Measurements from ENCODE around the gene RNF212B. TPM values are rescaled to one million over a fixed set of nuclear protein-coding genes. Genes with fewer than 3 reads are reported as not detected.

Gene RNF212B
- total RNA-seq, 2 experiments from 2014 or later, result not detected

- no peaks in the 10 kb centered on the region for H3K9me3 ChIP-seq (ENCODE audit: control insufficient read depth in 1 of 2, insufficient read depth in 1 of 2, low read length in 2 of 2)
- peaks cover 14% of the 10 kb centered on the region for H3K36me3 ChIP-seq (ENCODE audit: insufficient read depth, low read length)
- no peaks in the 10 kb centered on the region for H3K27me3 ChIP-seq (ENCODE audit: control insufficient read depth in 1 of 2, insufficient read depth in 2 of 2, low read length in 2 of 2)
- peak overlapping the region; percentile 86 to 97 for H3K27ac ChIP-seq (ENCODE audit: low read depth in 1 of 2, low read length in 2 of 2)
- CTCF ChIA-PET, result interaction anchor here (0.6 to 4.4 kb wide), 18 partner anchors 10 to 1783 kb away, joined by 3 to 66 read pairs (median 4); partner anchors contain the start of genes HOMEZ and PABPN1
- H3K4me1 ChIP-seq (ENCODE audit: insufficient read depth, low read length), result peaks cover 32% of the 10 kb centered on the region
- ATAC-seq (ENCODE audit: poor library complexity) (no peak), DNase-seq (no peak)
- peaks cover 27% of the 10 kb centered on the region for H3K36me3 Mint-ChIP-seq (ENCODE audit: low read depth)
- no peaks in the 10 kb centered on the region for H3K9me3 Mint-ChIP-seq
- peak overlapping the region; percentile 74 for H3K4me3 ChIP-seq (ENCODE audit: low read length)
- H3K27me3 Mint-ChIP-seq, result peaks cover 5% of the 10 kb centered on the region
- no peak for TF ChIP-seq CTCF (IDR thresholded peaks at IDR 0.05)
- H3K4me1 Mint-ChIP-seq (ENCODE audit: low read depth), result peaks cover 44% of the 10 kb centered on the region
- POLR2A ChIA-PET, result interaction anchor here (1.0 to 10.5 kb wide), 8 partner anchors 7 to 205 kb away, joined by 3 to 455 read pairs (median 22); partner anchors contain the start of genes ACIN1, C14orf119, HOMEZ and NGDN
- H3K4me3 Mint-ChIP-seq, result peak overlapping the region; percentile 96
- intact Hi-C loops (cut with DNase I, micrococcal nuclease), result loop anchor here (1.0 to 10.0 kb wide), 11 partner anchors 13 to 1145 kb away; partner anchors contain the start of genes DAD1 (in 1 of the 2), HAUS4 (in 1 of the 2), HOMEZ (in 1 of the 2) and PRMT5 (in 1 of the 2)
- H3K27ac Mint-ChIP-seq, result peak overlapping the region; percentile 97
Observed at GRCh38 chr14:23299986-23300686, 62.4 kb downstream of the RNF212B start.

- peaks cover 8% of the 10 kb centered on the region for H3K27me3 Mint-ChIP-seq
- intact Hi-C loops (cut with DNase I, micrococcal nuclease), result loop anchor here (1.0 to 10.0 kb wide), 9 partner anchors 13 to 1144 kb away; partner anchors contain the start of genes DAD1 (in 1 of the 2), HAUS4 (in 1 of the 2), HOMEZ (in 1 of the 2) and SDR39U1 (in 1 of the 2)
- H3K27me3 ChIP-seq (ENCODE audit: control insufficient read depth in 1 of 2, insufficient read depth in 2 of 2, low read length in 2 of 2), result peaks cover 1 to 2% of the 10 kb centered on the region in 2 experiments
- H3K4me3 Mint-ChIP-seq, result peak overlapping the region; percentile 96
- no peak for TF ChIP-seq CTCF (IDR thresholded peaks at IDR 0.05)
- H3K9me3 Mint-ChIP-seq, result no peaks in the 10 kb centered on the region
- peak overlapping the region; percentile 86 to 97 for H3K27ac ChIP-seq (ENCODE audit: low read depth in 1 of 2, low read length in 2 of 2)
- ChIA-PET CTCF (interaction anchor here (0.5 to 4.4 kb wide), 15 partner anchors 9 to 232 kb away, joined by 3 to 66 read pairs (median 5); partner anchors contain the start of genes HOMEZ and PABPN1), POLR2A (interaction anchor here (0.7 to 10.5 kb wide), 12 partner anchors 8 to 280 kb away, joined by 3 to 455 read pairs (median 8); partner anchors contain the start of genes ACIN1, C14orf119, HOMEZ and NGDN)
- H3K4me1 ChIP-seq (ENCODE audit: insufficient read depth, low read length), result peaks cover 30% of the 10 kb centered on the region
- H3K27ac Mint-ChIP-seq, result peak overlapping the region; percentile 97
- no peaks in the 10 kb centered on the region for H3K9me3 ChIP-seq (ENCODE audit: control insufficient read depth in 1 of 2, insufficient read depth in 1 of 2, low read length in 2 of 2)
- H3K36me3 ChIP-seq (ENCODE audit: insufficient read depth, low read length), result peaks cover 14% of the 10 kb centered on the region
- DNase-seq, result peak in 5 of 14 experiments; percentile 14 to 51 (median 29)
- H3K4me1 Mint-ChIP-seq (ENCODE audit: low read depth), result peaks cover 39% of the 10 kb centered on the region
- no peak for ATAC-seq (ENCODE audit: poor library complexity)
- H3K36me3 Mint-ChIP-seq (ENCODE audit: low read depth), result peaks cover 27% of the 10 kb centered on the region
- peak overlapping the region; percentile 74 for H3K4me3 ChIP-seq (ENCODE audit: low read length)
Observed at GRCh38 chr14:23300687-23301223, 63.0 kb downstream of the RNF212B start.

GRCh38 chr14:23301288-23301968, 63.7 kb downstream of the RNF212B start:
- ChIA-PET CTCF (interaction anchor here (0.5 to 4.4 kb wide), 14 partner anchors 10 to 209 kb away, joined by 3 to 66 read pairs (median 5); partner anchors contain the start of genes HOMEZ and PABPN1), POLR2A (interaction anchor here (0.7 to 10.5 kb wide), 24 partner anchors 9 to 835 kb away, joined by 3 to 455 read pairs (median 6); partner anchors contain the start of genes ACIN1, C14orf119, DAD1 and DCAF11)
- H3K36me3 Mint-ChIP-seq (ENCODE audit: low read depth), result peaks cover 26% of the 10 kb centered on the region

More at GRCh38 chr14:23301288-23301968, 63.7 kb downstream of the RNF212B start:
- H3K36me3 ChIP-seq (ENCODE audit: insufficient read depth, low read length), result peaks cover 14% of the 10 kb centered on the region
- DNase-seq (peak; percentile 91 to 100 (median 96)), ATAC-seq (ENCODE audit: poor library complexity) (peak; percentile 69)
- H3K27me3 ChIP-seq (ENCODE audit: control insufficient read depth in 1 of 2, insufficient read depth in 2 of 2, low read length in 2 of 2), result peaks cover 7 to 8% of the 10 kb centered on the region in 2 experiments
- H3K9me3 ChIP-seq (ENCODE audit: control insufficient read depth in 1 of 2, insufficient read depth in 1 of 2, low read length in 2 of 2), result peaks cover 0 to under 1% of the 10 kb centered on the region in 2 experiments
- Mint-ChIP-seq H3K4me1 (ENCODE audit: low read depth) (peaks cover 39% of the 10 kb centered on the region), H3K4me3 (peak overlapping the region; percentile 96), H3K27ac (peak overlapping the region; percentile 97), H3K9me3 (no peaks in the 10 kb centered on the region), H3K27me3 (peaks cover 15% of the 10 kb centered on the region)
- intact Hi-C loops (cut with DNase I, micrococcal nuclease), result loop anchor here (2.0 to 10.0 kb wide), 8 partner anchors 15 to 1143 kb away; partner anchors contain the start of genes DAD1 (in 1 of the 2), HAUS4 (in 1 of the 2), HOMEZ (in 1 of the 2) and SDR39U1 (in 1 of the 2)
- peak overlapping the region; percentile 97 for H3K27ac ChIP-seq (ENCODE audit: low read depth in 1 of 2, low read length in 2 of 2)
- TF ChIP-seq CTCF (IDR thresholded peaks at IDR 0.05), result peak; percentile 65
- peaks cover 30% of the 10 kb centered on the region for H3K4me1 ChIP-seq (ENCODE audit: insufficient read depth, low read length)
- peak overlapping the region; percentile 75 for H3K4me3 ChIP-seq (ENCODE audit: low read length)

Measured in CD4-positive, alpha-beta T cell (primary cell).